GM12875 (cell line): ENCODE data around the gene PDCL3.

Source experiments
- H3K4me3 ChIP-seq: one replicate; pipeline ENCODE4 v1.5.1; 2011; ENCODE audit warnings: low read depth, low read length, control low read depth
- TF ChIP-seq, protein P1 (sequence below): IDR thresholded peaks from 2 replicates; pipeline ENCODE4 v1.5.1; 2011; ENCODE audit warnings: low read depth, mild to moderate bottlenecking, control low read depth, inconsistent platforms, low read length, moderate library complexity, borderline replicate concordance; ENCODE audit not compliant: insufficient read depth

Gene PDCL3

DNA sequence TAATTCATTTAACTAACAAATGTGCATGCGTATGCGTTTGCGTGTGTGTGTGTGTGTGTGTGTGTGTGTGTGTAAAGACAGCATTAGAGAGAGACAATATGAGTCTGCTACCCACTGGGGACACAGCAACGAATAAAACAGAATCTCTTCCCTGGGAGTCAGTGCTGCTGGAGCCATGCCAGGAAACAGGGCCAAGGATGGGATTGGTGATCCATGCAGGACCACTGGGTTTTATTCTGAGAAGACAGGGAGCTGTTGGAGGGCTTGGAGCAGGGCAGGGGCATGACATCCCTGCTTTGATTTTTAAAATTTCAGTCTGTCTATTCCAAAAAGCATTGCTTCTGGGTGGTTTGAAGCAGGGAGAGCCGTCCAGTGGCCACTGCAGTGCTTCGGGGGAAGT is 62.9 kb downstream of the PDCL3 start:
- H3K4me3 ChIP-seq, result no peak overlapping the region
- TF ChIP-seq, protein P1, sequence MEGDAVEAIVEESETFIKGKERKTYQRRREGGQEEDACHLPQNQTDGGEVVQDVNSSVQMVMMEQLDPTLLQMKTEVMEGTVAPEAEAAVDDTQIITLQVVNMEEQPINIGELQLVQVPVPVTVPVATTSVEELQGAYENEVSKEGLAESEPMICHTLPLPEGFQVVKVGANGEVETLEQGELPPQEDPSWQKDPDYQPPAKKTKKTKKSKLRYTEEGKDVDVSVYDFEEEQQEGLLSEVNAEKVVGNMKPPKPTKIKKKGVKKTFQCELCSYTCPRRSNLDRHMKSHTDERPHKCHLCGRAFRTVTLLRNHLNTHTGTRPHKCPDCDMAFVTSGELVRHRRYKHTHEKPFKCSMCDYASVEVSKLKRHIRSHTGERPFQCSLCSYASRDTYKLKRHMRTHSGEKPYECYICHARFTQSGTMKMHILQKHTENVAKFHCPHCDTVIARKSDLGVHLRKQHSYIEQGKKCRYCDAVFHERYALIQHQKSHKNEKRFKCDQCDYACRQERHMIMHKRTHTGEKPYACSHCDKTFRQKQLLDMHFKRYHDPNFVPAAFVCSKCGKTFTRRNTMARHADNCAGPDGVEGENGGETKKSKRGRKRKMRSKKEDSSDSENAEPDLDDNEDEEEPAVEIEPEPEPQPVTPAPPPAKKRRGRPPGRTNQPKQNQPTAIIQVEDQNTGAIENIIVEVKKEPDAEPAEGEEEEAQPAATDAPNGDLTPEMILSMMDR, result no peak
